RKO (cell line): ENCODE measurements around the gene ZDHHC16.
"Not testable (repeated sequence)": the region's sequence is repeated elsewhere in the genome, so short reads cannot be mapped to it uniquely, and the experiment has no call there.

Experiments used
- DNase-seq: peaks from one replicate; pipeline ENCODE4 v3.0.0-alpha.2; 2016; ENCODE audit warnings: low spot score

The ZDHHC16 gene

GRCh38 chr10:97445722-97446639 is at the start of gene ZDHHC16, which contains the start of gene EXOSC1:
Gene ZDHHC16 (plus strand): TSS chr10:97446175. CDS start chr10:97451676, 5,501 bp downstream.
Gene EXOSC1 (minus strand): TSS chr10:97446006. CDS start chr10:97445985, 21 bp downstream.
- peak; percentile 98 for DNase-seq

- peak; percentile 89 for DNase-seq
Observed at GRCh38 chr10:97399843-97400545, 46.0 kb upstream of the ZDHHC16 start.

- DNase-seq, result peak; percentile 99
Observed at GRCh38 chr10:97400665-97401454, 45.1 kb upstream of the ZDHHC16 start, which contains the start of gene RRP12. Gene RRP12 (minus strand): TSS chr10:97401340. CDS start chr10:97401231, 109 bp downstream.

GRCh38 chr10:97401455-97401919 is 44.5 kb upstream of the ZDHHC16 start:
- DNase-seq, result no peak

- DNase-seq, result no peak
Observed at GRCh38 chr10:97404044-97404443, 41.9 kb upstream of the ZDHHC16 start.

- DNase-seq, result no peak
Observed at GRCh38 chr10:97406064-97406463, 39.9 kb upstream of the ZDHHC16 start.

GRCh38 chr10:97406483-97406882 is 39.5 kb upstream of the ZDHHC16 start:
- DNase-seq, result not testable (repeated sequence)

- peak; percentile 90 for DNase-seq
Observed at GRCh38 chr10:97407211-97407951, 38.6 kb upstream of the ZDHHC16 start.

GRCh38 chr10:97407952-97408248 is 38.1 kb upstream of the ZDHHC16 start:
- DNase-seq, result no peak

- no peak for DNase-seq
Observed at GRCh38 chr10:97408496-97408992, 37.4 kb upstream of the ZDHHC16 start.

GRCh38 chr10:97411406-97411805 is 34.6 kb upstream of the ZDHHC16 start:
- peak; percentile 32 for DNase-seq

GRCh38 chr10:97412891-97413304 is 33.1 kb upstream of the ZDHHC16 start:
- no peak for DNase-seq

- DNase-seq, result no peak
Observed at GRCh38 chr10:97416565-97416964, 29.4 kb upstream of the ZDHHC16 start.

- DNase-seq, result not testable (repeated sequence)
Observed at GRCh38 chr10:97423757-97424098, 22.2 kb upstream of the ZDHHC16 start.

- DNase-seq, result peak; percentile 96
Observed at GRCh38 chr10:97425964-97426775, 19.8 kb upstream of the ZDHHC16 start, which contains the start of gene PGAM1. Gene PGAM1 (plus strand): TSS chr10:97426191. CDS start chr10:97426308, 117 bp downstream.

GRCh38 chr10:97426776-97427570 is 19.0 kb upstream of the ZDHHC16 start:
- peak; percentile 48 for DNase-seq

GRCh38 chr10:97427571-97428179 is 18.3 kb upstream of the ZDHHC16 start:
- peak; percentile 71 for DNase-seq

GRCh38 chr10:97428572-97428981 is 17.4 kb upstream of the ZDHHC16 start:
- DNase-seq, result peak; percentile 87

GRCh38 chr10:97434055-97434454 is 11.9 kb upstream of the ZDHHC16 start:
- peak; percentile 52 for DNase-seq
